Stimulated activated CD8-positive, alpha-beta memory T cell treated with anti-CD3 and anti-CD28 coated beads, Interleukin-15, amount 100 ng/mL, for 4 hours (primary cell): ENCODE data around the gene USP17L18.
"Not testable (repeated sequence)": the region's sequence is repeated elsewhere in the genome, so short reads cannot be mapped to it uniquely, and the experiment has no call there.

Experiments
- DNase-seq, 2 donors: peaks; one replicate each; pipeline ENCODE4 v3.0.0-alpha.2; 2020; ENCODE audit warnings: low read depth in 2 of 2

USP17L18 gene, protein sequence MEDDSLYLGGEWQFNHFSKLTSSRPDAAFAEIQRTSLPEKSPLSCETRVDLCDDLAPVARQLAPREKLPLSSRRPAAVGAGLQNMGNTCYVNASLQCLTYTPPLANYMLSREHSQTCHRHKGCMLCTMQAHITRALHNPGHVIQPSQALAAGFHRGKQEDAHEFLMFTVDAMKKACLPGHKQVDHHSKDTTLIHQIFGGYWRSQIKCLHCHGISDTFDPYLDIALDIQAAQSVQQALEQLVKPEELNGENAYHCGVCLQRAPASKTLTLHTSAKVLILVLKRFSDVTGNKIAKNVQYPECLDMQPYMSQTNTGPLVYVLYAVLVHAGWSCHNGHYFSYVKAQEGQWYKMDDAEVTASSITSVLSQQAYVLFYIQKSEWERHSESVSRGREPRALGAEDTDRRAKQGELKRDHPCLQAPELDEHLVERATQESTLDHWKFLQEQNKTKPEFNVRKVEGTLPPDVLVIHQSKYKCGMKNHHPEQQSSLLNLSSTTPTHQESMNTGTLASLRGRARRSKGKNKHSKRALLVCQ

DNA sequence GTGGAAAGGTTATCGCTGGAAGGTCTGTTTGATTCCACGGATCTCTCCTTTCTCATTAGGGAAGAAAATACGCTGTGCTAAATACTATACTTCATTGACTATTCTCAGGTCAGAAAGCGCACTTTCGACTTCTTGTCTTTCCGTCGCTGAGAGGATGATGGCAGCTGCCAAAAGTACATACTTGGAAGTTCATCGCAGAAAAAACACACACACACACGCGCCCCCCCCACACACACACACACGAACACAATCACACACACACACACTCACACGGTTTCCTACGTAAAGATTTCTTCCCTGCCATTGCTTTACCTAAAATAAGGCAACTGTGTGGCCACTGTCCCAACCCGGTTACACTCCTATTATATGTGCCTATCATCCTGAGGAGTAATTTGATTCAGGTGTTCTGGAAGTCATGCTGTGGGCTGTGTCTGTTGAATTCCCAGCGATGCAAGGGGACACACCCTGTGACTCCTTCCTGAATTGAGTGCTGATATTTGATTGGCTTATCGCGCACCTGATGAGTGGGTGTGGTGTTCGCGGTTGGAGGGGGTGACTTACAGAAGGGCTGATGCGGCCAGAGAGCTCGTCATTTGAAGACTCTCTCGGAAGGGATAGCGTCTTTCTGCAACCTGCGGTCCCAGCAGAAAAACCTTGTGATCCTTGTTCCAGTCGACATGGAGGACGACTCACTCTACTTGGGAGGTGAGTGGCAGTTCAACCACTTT is at the start of gene USP17L18:
Gene USP17L18 (plus strand): TSS at position 678 of the 728 bp plus-strand sequence. CDS start 0 bp downstream, at position 678.
- not testable (repeated sequence) for DNase-seq

DNA sequence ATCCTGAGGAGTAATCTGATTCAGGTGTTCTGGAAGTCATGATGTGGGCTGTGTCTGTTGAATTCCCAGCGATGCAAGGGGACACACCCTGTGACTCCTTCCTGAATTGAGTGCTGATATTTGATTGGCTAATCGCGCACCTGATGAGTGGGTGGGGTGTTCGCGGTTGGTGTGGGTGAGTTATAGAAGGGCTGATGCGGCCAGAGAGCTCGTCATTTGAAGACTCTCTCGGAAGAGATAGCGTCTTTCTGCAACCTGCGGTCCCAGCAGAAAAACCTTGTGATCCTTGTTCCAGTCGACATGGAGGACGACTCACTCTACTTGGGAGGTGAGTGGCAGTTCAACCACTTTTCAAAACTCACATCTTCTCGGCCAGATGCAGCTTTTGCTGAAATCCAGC is 38.1 kb upstream of the USP17L18 start, which contains the start of gene USP17L10:
Gene USP17L10 (plus strand): TSS at position 301 of the 400 bp plus-strand sequence. CDS start 0 bp downstream, at position 301.
- not testable (repeated sequence) for DNase-seq

DNA sequence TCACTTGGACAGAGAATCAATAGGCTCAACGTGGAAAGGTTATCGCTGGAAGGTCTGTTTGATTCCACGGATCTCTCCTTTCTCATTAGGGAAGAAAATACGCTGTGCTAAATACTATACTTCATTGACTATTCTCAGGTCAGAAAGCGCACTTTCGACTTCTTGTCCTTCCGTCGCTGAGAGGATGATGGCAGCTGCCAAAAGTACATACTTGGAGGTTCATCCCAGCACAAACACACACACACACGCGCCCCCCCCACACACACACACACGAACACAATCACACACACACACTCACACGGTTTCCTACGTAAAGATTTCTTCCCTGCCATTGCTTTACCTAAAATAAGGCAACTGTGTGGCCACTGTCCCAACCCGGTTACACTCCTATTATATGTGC is 33.7 kb upstream of the USP17L18 start:
- not testable (repeated sequence) for DNase-seq

DNA sequence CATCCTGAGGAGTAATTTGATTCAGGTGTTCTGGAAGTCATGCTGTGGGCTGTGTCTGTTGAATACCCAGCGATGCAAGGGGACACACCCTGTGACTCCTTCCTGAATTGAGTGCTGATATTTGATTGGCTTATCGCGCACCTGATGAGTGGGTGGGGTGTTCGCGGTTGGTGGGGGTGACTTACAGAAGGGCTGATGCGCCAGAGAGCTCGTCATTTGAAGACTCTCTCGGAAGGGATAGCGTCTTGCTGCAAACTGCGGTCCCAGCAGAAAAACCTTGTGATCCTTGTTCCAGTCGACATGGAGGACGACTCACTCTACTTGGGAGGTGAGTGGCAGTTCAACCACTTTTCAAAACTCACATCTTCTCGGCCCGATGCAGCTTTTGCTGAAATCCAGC is 33.3 kb upstream of the USP17L18 start, which contains the start of gene USP17L11:
Gene USP17L11 (plus strand): TSS at position 301 of the 400 bp plus-strand sequence. CDS start 0 bp downstream, at position 301.
- DNase-seq = not testable (repeated sequence)

DNA sequence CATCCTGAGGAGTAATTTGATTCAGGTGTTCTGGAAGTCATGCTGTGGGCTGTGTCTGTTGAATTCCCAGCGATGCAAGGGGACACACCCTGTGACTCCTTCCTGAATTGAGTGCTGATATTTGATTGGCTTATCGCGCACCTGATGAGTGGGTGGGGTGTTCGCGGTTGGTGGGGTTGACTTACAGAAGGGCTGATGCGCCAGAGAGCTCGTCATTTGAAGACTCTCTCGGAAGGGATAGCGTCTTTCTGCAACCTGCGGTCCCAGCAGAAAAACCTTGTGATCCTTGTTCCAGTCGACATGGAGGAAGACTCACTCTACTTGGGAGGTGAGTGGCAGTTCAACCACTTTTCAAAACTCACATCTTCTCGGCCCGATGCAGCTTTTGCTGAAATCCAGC is 28.6 kb upstream of the USP17L18 start, which contains the start of gene USP17L12:
Gene USP17L12 (plus strand): TSS at position 301 of the 400 bp plus-strand sequence. CDS start 0 bp downstream, at position 301.
- not testable (repeated sequence) for DNase-seq

DNA sequence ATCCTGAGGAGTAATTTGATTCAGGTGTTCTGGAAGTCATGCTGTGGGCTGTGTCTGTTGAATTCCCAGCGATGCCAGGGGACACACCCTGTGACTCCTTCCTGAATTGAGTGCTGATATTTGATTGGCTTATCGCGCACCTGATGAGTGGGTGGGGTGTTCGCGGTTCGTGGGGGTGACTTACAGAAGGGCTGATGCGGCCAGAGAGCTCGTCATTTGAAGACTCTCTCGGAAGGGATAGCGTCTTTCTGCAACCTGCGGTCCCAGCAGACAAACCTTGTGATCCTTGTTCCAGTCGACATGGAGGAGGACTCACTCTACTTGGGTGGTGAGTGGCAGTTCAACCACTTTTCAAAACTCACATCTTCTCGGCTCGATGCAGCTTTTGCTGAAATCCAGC is 23.8 kb upstream of the USP17L18 start, which contains the start of gene USP17L13:
Gene USP17L13 (plus strand): TSS at position 301 of the 400 bp plus-strand sequence. CDS start 0 bp downstream, at position 301.
- not testable (repeated sequence) for DNase-seq

DNA sequence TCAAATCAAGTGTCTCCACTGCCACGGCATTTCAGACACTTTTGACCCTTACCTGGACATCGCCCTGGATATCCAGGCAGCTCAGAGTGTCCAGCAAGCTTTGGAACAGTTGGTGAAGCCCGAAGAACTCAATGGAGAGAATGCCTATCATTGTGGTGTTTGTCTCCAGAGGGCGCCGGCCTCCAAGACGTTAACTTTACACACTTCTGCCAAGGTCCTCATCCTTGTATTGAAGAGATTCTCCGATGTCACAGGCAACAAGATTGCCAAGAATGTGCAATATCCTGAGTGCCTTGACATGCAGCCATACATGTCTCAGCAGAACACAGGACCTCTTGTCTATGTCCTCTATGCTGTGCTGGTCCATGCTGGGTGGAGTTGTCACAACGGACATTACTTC is 18.2 kb upstream of the USP17L18 start:
- not testable (repeated sequence) for DNase-seq

DNA sequence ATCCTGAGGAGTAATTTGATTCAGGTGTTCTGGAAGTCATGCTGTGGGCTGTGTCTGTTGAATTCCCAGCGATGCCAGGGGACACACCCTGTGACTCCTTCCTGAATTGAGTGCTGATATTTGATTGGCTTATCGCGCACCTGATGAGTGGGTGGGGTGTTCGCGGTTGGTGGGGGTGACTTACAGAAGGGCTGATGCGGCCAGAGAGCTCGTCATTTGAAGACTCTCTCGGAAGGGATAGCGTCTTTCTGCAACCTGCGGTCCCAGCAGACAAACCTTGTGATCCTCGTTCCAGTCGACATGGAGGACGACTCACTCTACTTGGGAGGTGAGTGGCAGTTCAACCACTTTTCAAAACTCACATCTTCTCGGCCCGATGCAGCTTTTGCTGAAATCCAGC is 14.3 kb upstream of the USP17L18 start, which contains the start of gene USP17L15:
Gene USP17L15 (plus strand): TSS at position 301 of the 400 bp plus-strand sequence. CDS start 0 bp downstream, at position 301.
- DNase-seq = not testable (repeated sequence)

DNA sequence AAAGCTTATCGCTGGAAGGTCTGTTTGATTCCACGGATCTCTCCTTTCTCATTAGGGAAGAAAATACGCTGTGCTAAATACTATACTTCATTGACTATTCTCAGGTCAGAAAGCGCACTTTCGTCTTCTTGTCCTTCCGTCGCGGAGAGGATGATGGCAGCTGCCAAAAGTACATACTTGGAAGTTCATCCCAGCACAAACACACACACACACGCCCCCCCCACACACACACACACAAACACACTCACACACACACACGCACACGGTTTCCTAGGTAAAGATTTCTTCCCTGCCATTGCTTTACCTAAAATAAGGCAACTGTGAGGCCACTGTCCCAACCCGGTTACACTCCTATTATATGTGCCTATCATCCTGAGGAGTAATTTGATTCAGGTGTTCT is 10.0 kb upstream of the USP17L18 start:
- DNase-seq = not testable (repeated sequence)

DNA sequence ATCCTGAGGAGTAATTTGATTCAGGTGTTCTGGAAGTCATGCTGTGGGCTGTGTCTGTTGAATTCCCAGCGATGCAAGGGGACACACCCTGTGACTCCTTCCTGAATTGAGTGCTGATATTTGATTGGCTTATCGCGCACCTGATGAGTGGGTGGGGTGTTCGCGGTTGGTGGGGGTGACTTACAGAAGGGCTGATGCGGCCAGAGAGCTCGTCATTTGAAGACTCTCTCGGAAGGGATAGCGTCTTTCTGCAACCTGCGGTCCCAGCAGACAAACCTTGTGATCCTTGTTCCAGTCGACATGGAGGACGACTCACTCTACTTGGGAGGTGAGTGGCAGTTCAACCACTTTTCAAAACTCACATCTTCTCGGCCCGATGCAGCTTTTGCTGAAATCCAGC is 4.9 kb upstream of the USP17L18 start, which contains the start of gene USP17L17:
Gene USP17L17 (plus strand): TSS at position 301 of the 400 bp plus-strand sequence. CDS start 0 bp downstream, at position 301.
- DNase-seq = not testable (repeated sequence)

DNA sequence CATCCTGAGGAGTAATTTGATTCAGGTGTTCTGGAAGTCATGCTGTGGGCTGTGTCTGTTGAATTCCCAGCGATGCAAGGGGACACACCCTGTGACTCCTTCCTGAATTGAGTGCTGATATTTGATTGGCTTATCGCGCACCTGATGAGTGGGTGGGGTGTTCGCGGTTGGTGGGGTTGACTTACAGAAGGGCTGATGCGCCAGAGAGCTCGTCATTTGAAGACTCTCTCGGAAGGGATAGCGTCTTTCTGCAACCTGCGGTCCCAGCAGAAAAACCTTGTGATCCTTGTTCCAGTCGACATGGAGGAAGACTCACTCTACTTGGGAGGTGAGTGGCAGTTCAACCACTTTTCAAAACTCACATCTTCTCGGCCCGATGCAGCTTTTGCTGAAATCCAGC is 4.6 kb downstream of the USP17L18 start, which contains the start of gene USP17L19:
Gene USP17L19 (plus strand): TSS at position 301 of the 400 bp plus-strand sequence. CDS start 0 bp downstream, at position 301.
- DNase-seq = not testable (repeated sequence)

DNA sequence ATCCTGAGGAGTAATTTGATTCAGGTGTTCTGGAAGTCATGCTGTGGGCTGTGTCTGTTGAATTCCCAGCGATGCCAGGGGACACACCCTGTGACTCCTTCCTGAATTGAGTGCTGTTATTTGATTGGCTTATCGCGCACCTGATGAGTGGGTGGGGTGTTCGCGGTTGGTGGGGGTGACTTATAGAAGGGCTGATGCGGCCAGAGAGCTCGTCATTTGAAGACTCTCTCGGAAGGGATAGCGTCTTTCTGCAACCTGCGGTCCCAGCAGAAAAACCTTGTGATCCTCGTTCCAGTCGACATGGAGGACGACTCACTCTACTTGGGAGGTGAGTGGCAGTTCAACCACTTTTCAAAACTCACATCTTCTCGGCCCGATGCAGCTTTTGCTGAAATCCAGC is 9.4 kb downstream of the USP17L18 start, which contains the start of gene USP17L20:
Gene USP17L20 (plus strand): TSS at position 301 of the 400 bp plus-strand sequence. CDS start 0 bp downstream, at position 301.
- DNase-seq = not testable (repeated sequence)

DNA sequence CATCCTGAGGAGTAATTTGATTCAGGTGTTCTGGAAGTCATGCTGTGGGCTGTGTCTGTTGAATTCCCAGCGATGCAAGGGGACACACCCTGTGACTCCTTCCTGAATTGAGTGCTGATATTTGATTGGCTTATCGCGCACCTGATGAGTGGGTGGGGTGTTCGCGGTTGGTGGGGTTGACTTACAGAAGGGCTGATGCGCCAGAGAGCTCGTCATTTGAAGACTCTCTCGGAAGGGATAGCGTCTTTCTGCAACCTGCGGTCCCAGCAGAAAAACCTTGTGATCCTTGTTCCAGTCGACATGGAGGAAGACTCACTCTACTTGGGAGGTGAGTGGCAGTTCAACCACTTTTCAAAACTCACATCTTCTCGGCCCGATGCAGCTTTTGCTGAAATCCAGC is 14.1 kb downstream of the USP17L18 start, which contains the start of gene USP17L21:
Gene USP17L21 (plus strand): TSS at position 301 of the 400 bp plus-strand sequence. CDS start 0 bp downstream, at position 301.
- DNase-seq = not testable (repeated sequence)

DNA sequence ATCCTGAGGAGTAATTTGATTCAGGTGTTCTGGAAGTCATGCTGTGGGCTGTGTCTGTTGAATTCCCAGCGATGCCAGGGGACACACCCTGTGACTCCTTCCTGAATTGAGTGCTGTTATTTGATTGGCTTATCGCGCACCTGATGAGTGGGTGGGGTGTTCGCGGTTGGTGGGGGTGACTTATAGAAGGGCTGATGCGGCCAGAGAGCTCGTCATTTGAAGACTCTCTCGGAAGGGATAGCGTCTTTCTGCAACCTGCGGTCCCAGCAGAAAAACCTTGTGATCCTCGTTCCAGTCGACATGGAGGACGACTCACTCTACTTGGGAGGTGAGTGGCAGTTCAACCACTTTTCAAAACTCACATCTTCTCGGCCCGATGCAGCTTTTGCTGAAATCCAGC is 18.9 kb downstream of the USP17L18 start, which contains the start of gene USP17L22:
Gene USP17L22 (plus strand): TSS at position 301 of the 400 bp plus-strand sequence. CDS start 0 bp downstream, at position 301.
- DNase-seq = not testable (repeated sequence)

DNA sequence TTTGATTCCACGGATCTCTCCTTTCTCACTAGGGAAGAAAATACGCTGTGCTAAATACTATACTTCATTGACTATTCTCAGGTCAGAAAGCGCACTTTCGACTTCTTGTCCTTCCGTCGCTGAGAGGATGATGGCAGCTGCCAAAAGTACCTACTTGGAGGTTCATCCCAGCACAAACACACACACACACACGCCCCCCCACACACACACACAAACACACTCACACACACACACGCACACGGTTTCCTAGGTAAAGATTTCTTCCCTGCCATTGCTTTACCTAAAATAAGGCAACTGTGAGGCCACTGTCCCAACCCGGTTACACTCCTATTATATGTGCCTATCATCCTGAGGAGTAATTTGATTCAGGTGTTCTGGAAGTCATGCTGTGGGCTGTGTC is 23.3 kb downstream of the USP17L18 start:
- DNase-seq = not testable (repeated sequence)
